GM19463 (cell line): ENCODE results near the gene RNF182.
"Not testable (repeated sequence)": the region's sequence is repeated elsewhere in the genome, so short reads cannot be mapped to it uniquely, and the experiment has no call there.

Experiments used
- ATAC-seq: cut with Tn5 transposase; IDR thresholded peaks from one replicate; pipeline ENCODE4 v1.9.1; 2021; ENCODE audit warnings: mild to moderate bottlenecking, moderate library complexity; ENCODE audit not compliant: unreplicated experiment

The RNF182 gene

DNA sequence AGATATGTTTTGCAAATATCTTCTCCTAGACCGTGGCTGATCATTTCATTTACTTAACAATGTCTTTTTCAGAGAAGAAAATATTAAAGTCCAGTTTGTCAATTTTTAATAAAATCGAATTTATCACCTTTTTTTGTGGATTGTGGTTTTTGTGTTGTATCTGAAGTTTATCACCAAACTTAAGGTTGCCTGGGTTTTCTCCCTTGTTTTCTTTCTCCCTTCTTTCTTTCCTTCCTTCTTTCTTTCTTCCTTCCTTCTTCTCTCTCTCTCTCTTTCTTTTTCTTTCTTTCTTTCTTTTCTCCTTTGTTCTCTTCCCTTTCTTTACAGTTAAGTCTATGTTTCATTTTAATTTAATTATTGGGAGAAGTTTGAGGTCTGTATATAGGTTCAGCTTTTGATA is 68.7 kb downstream of the RNF182 start:
- ATAC-seq: no peak

DNA sequence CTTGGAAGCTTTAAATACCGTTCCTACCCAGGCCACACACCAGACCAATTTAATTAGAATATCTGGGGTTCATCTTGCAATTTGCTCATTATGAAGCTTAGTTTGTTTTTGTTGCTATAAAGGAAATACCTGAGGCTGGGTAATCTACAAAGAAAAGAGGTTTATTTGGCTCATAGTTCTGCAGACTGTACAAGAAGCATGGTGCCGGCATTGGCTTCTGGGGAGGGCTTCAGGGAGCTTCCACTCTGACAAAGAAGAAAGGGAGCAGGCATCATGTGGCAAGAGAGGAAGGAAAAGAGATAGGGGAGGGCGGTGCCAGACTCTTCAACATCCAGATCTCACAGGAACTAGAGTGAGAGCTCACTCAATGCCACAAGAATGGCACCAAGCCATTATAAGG is 73.6 kb downstream of the RNF182 start:
- no peak for ATAC-seq

DNA sequence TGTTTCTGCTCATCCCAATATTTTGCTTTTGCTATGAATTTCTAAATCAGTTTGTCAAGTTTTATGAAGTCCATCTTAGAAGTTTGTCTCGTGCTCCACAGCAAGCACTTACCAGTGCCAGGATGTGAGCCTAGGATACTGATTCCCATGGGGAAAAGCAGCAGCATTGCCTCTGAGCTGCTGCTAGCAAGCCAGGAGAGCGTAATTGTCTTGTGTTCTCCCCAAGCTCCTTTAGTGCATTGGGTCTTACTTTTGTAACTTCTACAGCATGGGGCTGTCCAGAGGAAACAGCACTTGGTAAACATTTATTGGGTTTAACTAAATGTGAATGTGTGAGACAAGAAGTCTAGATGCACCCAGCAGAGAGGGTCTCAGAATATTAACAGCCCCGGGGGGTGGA is 76.1 kb downstream of the RNF182 start:
- ATAC-seq: no peak

DNA sequence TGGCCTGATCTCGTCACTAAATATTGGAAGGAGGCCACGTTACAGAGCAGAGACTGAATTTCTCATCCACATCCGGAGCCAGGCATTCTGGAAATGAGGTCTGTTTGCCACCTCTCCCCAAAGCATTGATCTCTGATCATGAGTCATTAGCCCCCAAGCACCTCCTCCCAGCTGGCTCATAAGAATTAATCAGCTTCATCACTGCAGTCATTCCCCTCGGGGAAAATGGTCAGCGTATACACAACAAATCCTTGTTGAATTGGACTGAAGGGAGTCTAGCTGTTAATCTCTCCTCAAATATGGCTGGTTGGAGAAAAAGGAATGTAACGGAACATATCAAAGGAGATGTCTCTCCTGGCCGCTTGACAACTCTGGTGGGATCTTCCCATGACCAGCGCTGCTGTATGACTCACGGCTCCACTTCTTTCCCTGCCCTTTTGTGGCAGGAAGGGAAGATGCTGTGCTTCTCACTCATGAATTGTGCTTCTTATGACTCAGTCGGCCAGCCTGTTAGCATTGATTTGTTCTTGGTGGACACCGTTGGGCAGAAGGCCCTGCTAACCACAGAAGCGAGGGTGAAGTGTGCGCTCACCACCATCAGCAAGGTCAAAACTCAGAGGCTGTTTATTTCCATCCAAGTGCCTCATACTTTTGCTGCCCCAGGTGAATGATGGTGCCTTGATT is 76.7 kb downstream of the RNF182 start:
- no peak for ATAC-seq

DNA sequence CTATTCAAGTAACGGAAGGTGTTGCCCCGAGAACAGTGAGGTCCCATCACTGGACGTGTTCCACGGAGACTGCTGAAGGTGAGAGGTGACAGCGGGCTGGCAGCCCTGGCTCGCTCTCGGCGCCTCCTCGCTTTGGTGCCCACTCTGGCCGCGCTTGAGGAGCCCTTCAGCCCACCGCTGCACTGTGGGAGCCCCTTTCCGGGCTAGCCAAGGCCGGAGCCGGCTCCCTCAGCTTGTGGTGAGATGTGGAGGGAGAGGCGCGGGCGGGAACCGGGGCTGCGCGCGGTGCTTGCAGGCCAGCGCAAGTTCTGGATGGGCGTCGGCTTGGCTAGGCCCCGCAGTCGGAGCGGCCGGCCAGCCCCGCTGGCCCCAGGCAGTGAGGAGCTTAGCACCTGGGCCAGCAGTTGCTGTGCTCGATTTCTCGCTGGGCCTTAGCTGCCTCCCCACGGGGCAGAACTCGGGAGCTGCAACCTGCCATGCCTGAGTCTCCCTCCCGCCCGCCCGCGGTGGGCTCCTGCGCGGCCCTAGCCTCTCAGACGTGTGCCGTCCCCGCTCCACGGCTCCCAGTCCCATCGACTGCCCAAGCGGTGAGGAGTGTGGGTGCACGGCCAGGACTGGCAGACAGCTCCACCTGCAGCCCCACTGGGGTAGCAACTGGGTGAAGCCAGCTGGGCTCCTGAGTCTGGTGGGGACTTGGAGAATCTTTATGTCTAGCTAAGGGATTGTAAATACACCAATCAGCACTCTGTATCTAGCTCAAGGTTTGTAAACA is 77.6 kb downstream of the RNF182 start:
- ATAC-seq: no peak

DNA sequence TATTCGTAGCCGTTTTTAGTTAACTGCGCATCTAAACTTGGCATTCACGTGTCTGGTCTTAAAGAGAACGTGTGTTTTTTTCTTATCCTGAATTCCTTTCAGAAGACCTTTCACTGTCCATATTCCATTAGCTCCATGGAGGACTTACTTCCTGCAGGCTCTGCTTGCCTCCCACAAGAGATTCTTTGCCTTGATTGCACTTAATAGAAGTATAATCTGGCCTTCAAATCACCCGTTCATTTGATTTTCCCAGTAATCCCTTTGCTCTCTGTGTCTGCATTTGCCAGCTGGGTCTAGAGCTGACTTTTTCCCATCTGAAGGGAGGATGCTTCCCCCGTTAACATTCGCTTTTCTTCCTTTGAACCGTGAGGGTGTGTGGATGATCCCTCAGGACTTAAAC is 79.5 kb downstream of the RNF182 start:
- ATAC-seq: no peak

DNA sequence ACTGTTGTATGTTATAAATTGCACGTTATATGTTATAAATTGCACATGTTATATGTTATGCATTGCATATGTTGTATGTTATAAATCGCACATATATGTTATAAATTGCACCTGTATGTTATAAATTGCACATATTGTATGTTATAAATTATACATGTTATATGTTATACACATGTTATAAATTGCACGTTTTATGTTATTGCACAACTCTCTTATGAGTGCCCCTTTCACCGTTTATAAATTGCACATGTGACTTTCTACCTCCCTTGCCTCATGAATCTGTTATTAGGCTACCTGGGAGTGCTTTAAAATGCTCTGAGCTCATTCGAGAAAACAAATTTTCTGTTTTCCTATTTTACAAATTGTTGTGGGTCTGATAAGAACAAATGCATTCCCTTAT is 84.1 kb downstream of the RNF182 start:
- ATAC-seq: no peak

DNA sequence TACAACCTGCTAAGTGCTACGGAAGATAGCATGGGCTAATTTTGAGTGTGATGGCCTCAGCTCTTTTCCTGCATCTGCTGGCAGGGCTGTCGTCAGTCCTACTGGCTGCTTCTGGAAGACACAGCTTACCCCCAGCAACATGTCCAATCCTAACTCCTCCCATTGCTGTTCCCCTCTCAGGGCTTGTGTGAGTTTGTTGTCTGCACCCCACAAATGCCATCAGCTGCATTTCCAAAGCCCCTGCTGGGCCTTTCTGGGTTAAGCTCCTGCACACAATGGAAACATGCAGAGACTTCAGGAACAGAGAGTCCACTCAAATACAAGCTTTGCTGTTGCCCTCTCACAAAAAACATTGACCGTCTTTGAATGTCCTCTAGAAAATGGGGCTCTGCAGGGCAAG is 84.7 kb downstream of the RNF182 start:
- no peak for ATAC-seq

DNA sequence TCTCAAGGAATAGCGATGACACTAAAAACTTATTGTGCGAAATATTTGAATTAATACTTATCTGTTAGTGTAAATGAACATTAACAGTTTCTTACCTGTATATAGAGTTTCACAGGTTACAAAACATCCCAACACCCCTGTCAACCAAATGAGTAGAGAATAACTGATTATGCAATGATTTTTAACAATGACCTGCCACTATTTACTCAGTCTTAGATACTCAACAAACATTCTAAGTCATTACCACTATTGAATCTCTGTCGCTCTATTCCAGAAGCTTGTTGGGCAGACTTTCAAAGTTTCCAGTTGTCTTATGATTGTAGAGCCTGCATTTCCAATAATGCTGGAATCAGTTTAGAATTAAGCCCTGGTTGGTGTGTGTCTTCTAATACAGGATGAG is 85.5 kb downstream of the RNF182 start:
- ATAC-seq: no peak

DNA sequence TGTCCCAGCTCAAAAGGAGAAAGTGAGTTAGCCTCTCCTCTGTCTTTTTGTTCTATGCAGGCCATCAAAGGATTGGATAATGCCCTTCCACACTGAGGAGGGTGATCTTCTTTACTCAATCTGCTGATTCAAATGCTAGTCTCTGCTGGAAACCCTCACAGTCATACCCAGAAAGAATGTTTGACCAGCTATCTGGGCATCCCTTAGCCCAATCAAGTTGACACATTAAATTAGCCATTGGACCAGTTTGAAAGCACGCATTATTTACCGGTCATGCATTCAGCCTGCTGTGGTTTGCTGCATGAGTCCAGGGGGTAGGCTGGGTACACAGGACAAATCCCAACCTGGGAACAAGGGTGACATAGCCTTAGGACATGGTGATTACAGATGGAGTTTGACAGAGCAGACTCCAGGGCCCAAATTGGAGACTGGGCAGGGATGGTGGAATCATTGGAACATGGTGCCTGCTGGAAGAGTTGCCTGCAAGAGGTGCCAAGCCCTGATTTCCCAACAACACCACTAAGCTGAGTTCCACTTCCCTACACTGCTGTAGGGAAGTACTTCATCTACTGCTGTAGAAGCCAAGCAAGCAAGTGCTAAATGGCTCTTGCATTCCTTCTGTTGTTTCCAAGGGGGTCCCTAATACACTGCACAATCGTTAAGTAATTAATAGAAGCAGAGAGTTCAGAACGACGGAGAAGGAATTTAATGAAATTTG is 87.7 kb downstream of the RNF182 start:
- no peak for ATAC-seq

DNA sequence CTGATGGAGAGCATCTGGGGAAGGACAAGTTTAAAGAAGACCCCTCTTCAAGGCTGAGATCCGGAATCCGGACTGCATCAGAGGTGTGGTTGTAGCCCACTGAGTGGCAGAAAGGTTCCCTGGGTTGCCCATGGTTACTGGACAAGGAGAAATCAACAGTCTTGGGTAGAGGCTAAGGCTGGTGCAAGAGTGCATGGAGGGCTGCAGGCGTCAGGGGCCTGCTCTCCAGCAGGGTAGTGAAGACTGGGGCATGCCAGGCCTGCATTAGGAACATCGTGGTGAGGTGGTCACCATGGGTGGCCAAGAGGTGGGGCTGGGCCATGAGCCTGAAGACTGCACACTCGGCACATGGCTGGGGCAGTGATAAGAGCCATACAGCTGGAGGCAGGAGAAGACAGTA is 91.2 kb downstream of the RNF182 start:
- ATAC-seq: no peak

DNA sequence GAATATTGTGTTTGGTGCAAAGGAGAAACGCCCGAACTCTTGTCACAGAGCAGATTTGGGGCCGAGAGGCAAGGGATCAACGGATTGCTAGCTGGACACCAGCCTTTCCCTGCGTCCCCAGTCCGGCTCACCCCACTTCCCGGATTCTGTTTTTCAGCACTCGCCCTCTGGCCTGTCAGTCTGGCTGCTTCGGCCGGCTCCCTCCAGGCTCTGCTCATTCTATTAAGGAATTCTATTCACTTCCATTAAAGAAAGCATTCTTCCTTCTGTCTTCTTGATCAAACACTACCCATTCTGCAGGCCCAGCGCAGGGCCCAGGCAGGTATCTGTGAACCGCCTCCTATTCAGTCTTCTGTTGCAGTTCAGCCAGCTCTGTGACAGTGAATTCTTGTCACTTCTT is 91.7 kb downstream of the RNF182 start:
- ATAC-seq: no peak

DNA sequence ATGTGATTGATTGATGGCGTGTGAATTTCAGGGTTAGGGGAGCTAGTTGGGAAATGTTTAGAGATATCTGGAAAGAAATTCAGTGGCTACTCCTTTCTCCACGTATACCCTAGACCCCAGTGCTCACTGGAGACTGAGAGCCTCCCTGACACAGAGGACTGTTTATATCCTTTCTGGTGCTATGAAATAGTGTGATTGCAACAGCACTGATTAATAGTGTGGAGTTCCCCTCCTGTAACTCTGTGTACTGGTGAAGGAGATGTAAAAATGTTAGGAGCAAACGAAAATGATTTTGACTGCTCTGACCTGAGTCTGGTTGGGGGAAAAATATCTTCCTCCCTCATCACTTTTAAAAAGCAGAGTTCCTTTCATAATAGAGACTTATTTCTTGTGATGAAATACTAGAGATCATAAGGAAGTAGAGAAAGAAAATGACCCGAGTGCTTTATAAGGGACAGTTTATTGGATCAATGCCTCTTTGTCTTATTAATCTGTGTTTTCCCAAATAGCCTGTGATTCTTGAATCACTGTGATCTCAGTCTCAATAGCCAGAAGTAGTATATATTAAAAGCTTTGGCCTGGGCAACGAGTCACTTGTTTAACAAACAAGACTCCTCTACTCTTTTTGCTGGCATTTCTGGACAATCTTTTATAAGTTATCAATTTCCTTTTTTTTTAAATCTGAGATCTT is 92.3 kb downstream of the RNF182 start:
- no peak for ATAC-seq

DNA sequence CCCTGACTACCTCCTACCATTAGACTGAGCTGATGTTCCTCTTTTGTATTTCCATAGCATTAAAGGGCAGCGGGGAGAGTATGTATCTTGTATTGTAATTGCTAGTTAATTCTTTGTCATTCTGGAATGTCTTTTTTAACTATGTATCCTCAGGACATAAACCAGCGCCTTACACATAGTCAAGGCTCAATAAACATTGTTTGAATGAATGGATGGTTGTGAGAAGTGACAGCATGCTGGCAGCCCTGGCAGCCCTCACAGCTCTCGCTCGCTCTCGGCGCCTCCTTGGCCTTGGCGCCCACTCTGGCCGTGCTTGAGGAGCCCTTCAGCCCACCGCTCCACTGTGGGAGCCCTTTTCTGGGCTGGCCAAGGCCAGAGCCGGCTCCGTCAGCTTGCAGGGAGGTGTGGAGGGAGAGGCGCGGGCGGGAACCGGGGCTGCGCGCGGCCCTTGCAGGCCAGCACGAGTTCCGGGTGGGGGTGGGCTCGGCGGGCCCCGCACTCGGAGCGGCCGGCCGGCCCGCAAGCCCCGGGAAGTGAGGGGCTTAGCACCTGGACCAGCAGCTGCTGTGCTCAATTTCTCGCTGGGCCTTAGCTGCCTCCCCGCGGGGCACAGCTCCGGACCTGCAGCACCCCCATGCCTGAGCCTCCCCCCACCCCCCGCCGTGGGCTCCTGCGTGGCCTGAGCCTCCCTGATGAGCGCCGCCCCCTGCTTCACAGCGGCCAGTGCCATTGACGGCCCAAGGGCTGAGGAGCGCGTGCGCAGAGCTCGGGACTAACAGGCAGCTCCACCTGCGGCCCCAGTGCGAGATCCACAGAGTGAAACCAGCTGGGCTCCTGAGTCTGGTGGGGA is 93.1 kb downstream of the RNF182 start:
- ATAC-seq: no peak

DNA sequence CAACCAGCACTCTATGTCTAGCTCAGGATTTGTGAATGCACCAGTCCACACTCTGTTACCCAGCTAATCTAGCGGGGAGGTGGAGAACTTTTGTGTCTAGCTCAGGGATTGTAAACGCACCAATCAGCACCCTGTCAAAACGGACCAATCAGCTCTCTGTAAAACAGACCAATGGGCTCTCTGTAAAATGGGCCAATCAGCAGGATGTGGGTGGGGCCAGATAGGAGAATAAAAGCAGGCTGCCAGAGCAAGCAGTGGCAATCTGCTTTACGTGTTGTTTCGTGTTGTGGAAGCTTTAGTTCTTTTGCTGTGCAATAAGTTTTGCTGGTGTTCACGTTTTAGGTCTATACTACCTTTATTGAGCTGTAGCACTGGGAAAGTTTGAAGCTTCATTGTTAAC is 93.8 kb downstream of the RNF182 start:
- ATAC-seq: not testable (repeated sequence)

DNA sequence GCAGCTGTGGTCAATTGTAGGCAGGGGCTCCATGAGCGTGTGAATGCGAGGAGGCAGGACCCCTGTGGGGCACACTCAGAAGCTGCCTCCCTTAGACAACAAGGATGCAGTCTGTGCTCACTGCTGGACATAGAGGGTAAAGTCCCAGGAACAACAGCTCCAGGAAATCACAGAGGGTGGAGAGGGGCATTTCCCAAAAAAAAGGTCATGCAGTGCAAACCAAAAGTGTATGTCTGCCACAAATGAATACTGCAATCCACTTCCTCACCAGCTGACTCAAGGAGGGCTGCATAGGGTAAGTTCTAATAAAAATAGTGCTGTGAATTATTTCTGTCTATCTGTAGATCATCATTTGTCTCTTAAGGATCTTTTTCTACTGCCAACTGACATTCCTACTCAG is 95.8 kb downstream of the RNF182 start:
- ATAC-seq: no peak

DNA sequence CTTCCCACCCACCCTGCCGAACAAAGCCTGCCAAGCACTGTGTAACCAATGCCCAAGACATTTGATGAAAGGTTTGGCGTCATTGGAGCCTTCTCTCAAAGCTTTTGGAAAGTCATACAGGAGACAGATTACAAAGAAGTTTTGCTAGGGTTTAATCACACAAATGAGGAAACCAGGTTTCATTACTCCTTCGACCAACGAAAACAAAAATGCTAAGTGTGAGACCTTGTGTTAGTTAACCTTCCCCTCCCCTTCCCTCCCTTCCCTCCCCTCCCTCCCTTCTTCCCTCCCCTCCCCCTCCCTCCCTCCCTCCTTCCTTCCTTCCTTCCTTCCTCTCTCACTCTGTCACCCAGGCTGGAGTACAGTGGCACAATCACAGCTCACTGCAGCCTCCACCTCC is 96.7 kb downstream of the RNF182 start:
- ATAC-seq: no peak

DNA sequence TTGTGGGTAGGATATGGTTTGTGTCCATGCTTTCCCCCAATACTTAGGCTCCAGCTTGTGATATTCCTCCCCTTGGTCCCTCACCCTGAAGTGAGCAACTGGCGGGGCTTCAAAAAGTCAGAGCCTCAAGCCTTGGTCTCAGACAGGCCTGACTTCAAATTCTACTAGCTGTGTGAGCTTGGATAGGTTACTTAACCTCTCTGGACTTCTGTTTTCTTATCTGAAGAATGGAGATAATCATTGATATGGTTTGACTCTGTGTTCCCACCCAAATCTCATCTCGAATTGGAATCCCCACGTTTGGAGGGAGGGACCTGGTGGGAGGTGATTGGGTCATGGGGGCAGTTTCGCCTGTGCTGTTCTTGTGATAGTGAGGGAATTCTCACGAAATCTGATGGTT is 97.9 kb downstream of the RNF182 start:
- no peak for ATAC-seq

DNA sequence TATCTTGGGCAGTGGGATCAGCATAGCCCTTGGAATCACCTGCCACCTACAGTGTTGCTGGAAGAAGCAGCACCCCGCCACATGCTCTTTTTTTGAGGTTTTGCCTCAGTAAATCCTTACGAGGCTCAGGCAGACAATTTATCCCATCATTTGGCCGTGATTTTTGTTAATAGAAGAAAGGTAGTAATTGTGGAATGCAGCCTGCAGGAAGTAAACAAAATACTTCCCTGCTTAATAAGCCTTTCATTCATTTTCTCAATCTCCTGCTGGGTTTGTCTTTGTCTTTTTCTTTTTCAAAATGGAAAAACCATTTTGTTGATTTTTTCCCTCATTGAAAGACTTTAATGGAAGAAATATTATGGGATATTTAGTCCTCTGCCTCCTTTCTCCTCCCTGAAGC is 99.1 kb downstream of the RNF182 start:
- no peak for ATAC-seq

DNA sequence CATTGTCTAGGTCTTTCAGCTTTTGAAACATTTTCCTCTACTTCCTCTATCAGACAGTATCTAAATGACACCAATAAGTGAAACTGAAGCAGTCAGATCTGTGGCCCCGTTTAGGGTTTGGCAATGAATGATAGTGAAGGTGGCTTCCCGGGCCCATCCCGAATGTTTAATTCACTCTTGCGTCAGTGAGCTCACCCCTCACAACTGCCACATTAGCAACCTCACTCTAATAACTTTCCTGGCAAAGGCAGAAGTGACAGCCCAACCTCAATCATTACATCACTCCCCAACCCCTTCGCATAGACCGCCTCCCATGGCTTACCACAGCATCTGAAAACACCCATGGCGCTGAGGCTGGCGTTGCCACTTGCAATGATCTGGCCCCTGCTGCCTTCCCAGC is 100.4 kb downstream of the RNF182 start:
- ATAC-seq: no peak
